HG02610 (cell line): ENCODE results near the gene HPS6.

Source experiments
- ATAC-seq: cut with Tn5 transposase; IDR thresholded peaks from one replicate; pipeline ENCODE4 v1.9.1; 2021; ENCODE audit warnings: mild to moderate bottlenecking, moderate library complexity; ENCODE audit not compliant: unreplicated experiment

Gene HPS6

DNA sequence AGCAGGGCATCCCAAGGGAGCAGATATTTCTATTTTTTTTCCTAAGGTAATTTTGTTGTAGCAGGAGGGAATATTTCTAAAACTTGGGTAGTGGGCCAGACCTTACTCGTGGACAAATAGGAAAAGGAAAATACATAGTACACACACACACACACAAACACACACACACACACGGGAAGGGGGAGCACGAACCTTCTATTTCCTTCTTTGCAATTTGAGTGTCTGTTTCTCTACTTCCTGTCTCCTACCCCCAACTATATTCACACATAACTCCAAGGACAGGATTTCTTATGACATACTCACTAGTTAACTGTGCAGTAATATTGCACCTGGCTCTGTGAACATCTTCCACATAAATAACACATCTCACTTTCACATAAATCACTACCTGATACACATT lies 50.6 kb downstream of the HPS6 start:
- ATAC-seq, result no peak

GRCh38 chr10:102116656-102117055 lies 51.5 kb downstream of the HPS6 start:
- ATAC-seq, result no peak
